ENCODE results near the gene HEXA. TPM values are rescaled to one million over a fixed set of nuclear protein-coding genes. Genes with fewer than 3 reads are reported as not detected.
"Not testable (repeated sequence)": the region's sequence is repeated elsewhere in the genome, so short reads cannot be mapped to it uniquely, and the experiment has no call there.

Gene HEXA
- total RNA-seq = 10 to 100 TPM; 51.0 to 59.3 (median 53.6) TPM

- under 1% methylated on average over 15 of the region's 50 CpGs for WGBS
- Histone ChIP-seq H3K27me3 (no peaks in the 10 kb centered on the region), H3K27ac (replicated peaks in 1 of 4) (peak within 1 kb of the TSS; percentile 87 to 91 (median 88)), H3K4me1 (peaks cover 31 to 47% (median 46%) of the 10 kb centered on the region in 4 donors), H3K4me3 (peak within 1 kb of the TSS; percentile 78 to 90 (median 84)), H3K9me3 (no peaks in the 10 kb centered on the region), H3K36me3 (peaks cover 0 to 12% (median 0%) of the 10 kb centered on the region in 4 donors)
- intact Hi-C loops (cut with DNase I) = loop anchor here (5.0 kb wide), 1 partner anchor 96 kb away; the partner anchor contains the start of gene ARIH1
- peak; percentile 99 for DNase-seq (ENCODE audit: extremely low spot score)
- no peak for TF ChIP-seq EP300 (IDR thresholded peaks at IDR 0.05)
- peak in 1 of 3 experiments; percentile 15 for TF ChIP-seq CTCF (IDR thresholded peaks at IDR 0.05)
- peak; percentile 95 to 96 for TF ChIP-seq POLR2AphosphoS5 (IDR thresholded peaks at IDR 0.05)
- TF ChIP-seq POLR2A (IDR thresholded peaks at IDR 0.05; ENCODE audit: low read depth) = peak; percentile 62
These were observed at the start of gene HEXA for GRCh38 chr15:72375846-72376581. Gene HEXA (minus strand): TSS chr15:72376014. CDS start chr15:72375972, 42 bp downstream.

- no peak for DNase-seq (ENCODE audit: extremely low spot score)
- WGBS = 63% methylated on average over 2 of the region's 2 CpGs
- Histone ChIP-seq H3K4me3 (no peak overlapping the region), H3K9me3 (peaks cover 0 to 13% (median 4%) of the 10 kb centered on the region in 4 donors), H3K27ac (replicated peaks in 1 of 4) (no peak overlapping the region), H3K27me3 (no peaks in the 10 kb centered on the region), H3K36me3 (no peaks in the 10 kb centered on the region), H3K4me1 (no peaks in the 10 kb centered on the region)
- TF ChIP-seq POLR2A (IDR thresholded peaks at IDR 0.05; ENCODE audit: low read depth) = no peak
- TF ChIP-seq POLR2AphosphoS5 (IDR thresholded peaks at IDR 0.05) = no peak
- no peak for TF ChIP-seq CTCF (IDR thresholded peaks at IDR 0.05)
- TF ChIP-seq EP300 (IDR thresholded peaks at IDR 0.05) = no peak
- intact Hi-C loops (cut with DNase I) = no loop called here
These were observed 47.4 kb upstream of the HEXA start for GRCh38 chr15:72423256-72423655.

- TF ChIP-seq POLR2A (IDR thresholded peaks at IDR 0.05; ENCODE audit: low read depth) = no peak
- no peak for TF ChIP-seq CTCF (IDR thresholded peaks at IDR 0.05)
- no peak for TF ChIP-seq POLR2AphosphoS5 (IDR thresholded peaks at IDR 0.05)
- TF ChIP-seq EP300 (IDR thresholded peaks at IDR 0.05) = no peak
- intact Hi-C loops (cut with DNase I) = no loop called here
- Histone ChIP-seq H3K9me3 (peaks cover 0 to 13% (median 4%) of the 10 kb centered on the region in 4 donors), H3K4me1 (no peaks in the 10 kb centered on the region), H3K4me3 (no peak overlapping the region), H3K27ac (replicated peaks in 1 of 4) (no peak overlapping the region), H3K27me3 (no peaks in the 10 kb centered on the region), H3K36me3 (no peaks in the 10 kb centered on the region)
- no peak for DNase-seq (ENCODE audit: extremely low spot score)
- WGBS = 57% methylated on average over 1 of the region's 1 CpG
These were observed 45.7 kb upstream of the HEXA start for GRCh38 chr15:72421484-72421883.

- intact Hi-C loops (cut with DNase I) = no loop called here
- DNase-seq (ENCODE audit: extremely low spot score) = no peak
- 67% methylated on average over 2 of the region's 2 CpGs for WGBS
- no peaks in the 10 kb centered on the region for H3K27me3 ChIP-seq
- H3K4me3 ChIP-seq = no peak overlapping the region
- H3K27ac ChIP-seq (replicated peaks in 1 of 4) = no peak overlapping the region
- TF ChIP-seq EP300 (IDR thresholded peaks at IDR 0.05) (no peak), CTCF (IDR thresholded peaks at IDR 0.05) (no peak), POLR2A (IDR thresholded peaks at IDR 0.05; ENCODE audit: low read depth) (no peak), POLR2AphosphoS5 (IDR thresholded peaks at IDR 0.05) (no peak)
- no peaks in the 10 kb centered on the region for H3K4me1 ChIP-seq
- no peaks in the 10 kb centered on the region for H3K36me3 ChIP-seq
- peaks cover 0 to 9% (median 2%) of the 10 kb centered on the region in 4 donors for H3K9me3 ChIP-seq
These were observed 44.8 kb upstream of the HEXA start for GRCh38 chr15:72420576-72420975.

- WGBS = 76% methylated on average over 3 of the region's 3 CpGs
- intact Hi-C loops (cut with DNase I); H3K4me3 ChIP-seq: not testable (repeated sequence)
These were observed 44.0 kb upstream of the HEXA start for GRCh38 chr15:72419768-72420167.

More at GRCh38 chr15:72419768-72420167, 44.0 kb upstream of the HEXA start:
- not testable (repeated sequence) for H3K27me3 ChIP-seq; H3K27ac ChIP-seq (replicated peaks in 1 of 4); H3K9me3 ChIP-seq; H3K4me1 ChIP-seq; DNase-seq (ENCODE audit: extremely low spot score); H3K36me3 ChIP-seq

All from esophagus muscularis mucosa (tissue), 4 donors.